Upper lobe of left lung (tissue), 4 donors: ENCODE measurements around the gene PTPRG.

Source experiments
- CTCF ChIP-seq, 6 experiments: fragments of 450-650 bp in 4 of 6; fragments of 200-600 bp in 2 of 6; sonication (generic) in 2 of 6; IDR thresholded peaks; one replicate each; pipeline ENCODE4 v1.5.1; 2016 to 2019; ENCODE audit warnings: antibody characterized with exemption in 6 of 6
- EP300 ChIP-seq, 4 donors: sonication (generic); formaldehyde crosslinking; IDR thresholded peaks; one replicate each; pipeline ENCODE4 v1.5.1; 2017; ENCODE audit warnings: antibody characterized with exemption in 4 of 4, control low read depth in 2 of 4
- POLR2A ChIP-seq, 4 donors: fragments of 450-650 bp; IDR thresholded peaks; one replicate each; pipeline ENCODE4 v1.5.1; 2016 to 2017; ENCODE audit warnings: antibody characterized with exemption in 4 of 4, mild to moderate bottlenecking in 2 of 4
- POLR2AphosphoS5 ChIP-seq, 2 donors: sonication (generic); formaldehyde crosslinking; IDR thresholded peaks; one replicate each; pipeline ENCODE4 v1.5.1; 2017; ENCODE audit warnings: antibody characterized with exemption in 2 of 2

- peak in 2 of 6 experiments; percentile 9 to 28 for TF ChIP-seq CTCF (IDR thresholded peaks at IDR 0.05)
- TF ChIP-seq POLR2A (IDR thresholded peaks at IDR 0.05): no peak
- no peak for TF ChIP-seq POLR2AphosphoS5 (IDR thresholded peaks at IDR 0.05)
- no peak for TF ChIP-seq EP300 (IDR thresholded peaks at IDR 0.05)
Measured at GRCh38 chr3:62131620-62132019, 570.2 kb downstream of the PTPRG start.
